IPS-18a (cell line): ENCODE measurements around the gene ARTN.

Source experiments
- H3K27ac ChIP-seq: one replicate; pipeline ENCODE4 v1.5.1; 2013; ENCODE audit warnings: low read length
- H3K27me3 ChIP-seq: one replicate; pipeline ENCODE4 v1.6.1; 2013; ENCODE audit warnings: mild to moderate bottlenecking, low read length; ENCODE audit not compliant: control insufficient read depth, insufficient read depth
- H3K36me3 ChIP-seq: one replicate; pipeline ENCODE4 v1.6.1; 2013; ENCODE audit warnings: low read depth, low read length; ENCODE audit not compliant: control insufficient read depth
- H3K4me1 ChIP-seq: one replicate; pipeline ENCODE4 v1.6.1; 2013; ENCODE audit warnings: low read depth, low read length; ENCODE audit not compliant: control insufficient read depth
- H3K4me3 ChIP-seq: one replicate; pipeline ENCODE4 v1.5.1; 2013; ENCODE audit warnings: low read length
- H3K9ac ChIP-seq: one replicate; pipeline ENCODE4 v1.6.1; 2013; ENCODE audit warnings: mild to moderate bottlenecking, low read length, moderate library complexity
- H3K9me3 ChIP-seq: one replicate; pipeline ENCODE4 v1.6.1; 2013; ENCODE audit warnings: low read depth, low read length; ENCODE audit not compliant: control insufficient read depth

The ARTN gene

GRCh38 chr1:43953361-43953760, 19.8 kb downstream of the ARTN start:
- no peak overlapping the region for H3K9ac ChIP-seq

GRCh38 chr1:43954036-43954435, 20.4 kb downstream of the ARTN start:
- H3K4me3 ChIP-seq, result no peak overlapping the region
- H3K36me3 ChIP-seq, result peaks cover 8% of the 10 kb centered on the region
- no peaks in the 10 kb centered on the region for H3K4me1 ChIP-seq
- no peaks in the 10 kb centered on the region for H3K9me3 ChIP-seq
- no peak overlapping the region for H3K27ac ChIP-seq
- no peaks in the 10 kb centered on the region for H3K27me3 ChIP-seq
- no peak overlapping the region for H3K9ac ChIP-seq

More at GRCh38 chr1:43953361-43953760, 19.8 kb downstream of the ARTN start:
- Histone ChIP-seq H3K9me3 (no peaks in the 10 kb centered on the region), H3K27me3 (no peaks in the 10 kb centered on the region), H3K4me3 (no peak overlapping the region), H3K36me3 (peaks cover 8% of the 10 kb centered on the region), H3K4me1 (no peaks in the 10 kb centered on the region), H3K27ac (no peak overlapping the region)

- no peaks in the 10 kb centered on the region for H3K9me3 ChIP-seq
- no peak overlapping the region for H3K27ac ChIP-seq
Observed at GRCh38 chr1:43956234-43956633, 22.6 kb downstream of the ARTN start.

GRCh38 chr1:43957407-43958040, 23.9 kb downstream of the ARTN start:
- no peak overlapping the region for H3K27ac ChIP-seq
- H3K9me3 ChIP-seq, result no peaks in the 10 kb centered on the region
- H3K36me3 ChIP-seq, result peaks cover 8% of the 10 kb centered on the region
- no peaks in the 10 kb centered on the region for H3K4me1 ChIP-seq
- H3K27me3 ChIP-seq, result no peaks in the 10 kb centered on the region
- no peak overlapping the region for H3K9ac ChIP-seq
- no peak overlapping the region for H3K4me3 ChIP-seq

More at GRCh38 chr1:43956234-43956633, 22.6 kb downstream of the ARTN start:
- H3K4me1 ChIP-seq, result no peaks in the 10 kb centered on the region
- no peaks in the 10 kb centered on the region for H3K27me3 ChIP-seq
- no peak overlapping the region for H3K9ac ChIP-seq
- H3K4me3 ChIP-seq, result no peak overlapping the region
- peaks cover 8% of the 10 kb centered on the region for H3K36me3 ChIP-seq

- Histone ChIP-seq H3K27ac (no peak overlapping the region), H3K36me3 (peaks cover 8% of the 10 kb centered on the region), H3K4me3 (no peak overlapping the region), H3K9me3 (no peaks in the 10 kb centered on the region), H3K9ac (no peak overlapping the region), H3K27me3 (no peaks in the 10 kb centered on the region), H3K4me1 (no peaks in the 10 kb centered on the region)
Observed at GRCh38 chr1:43958351-43959255, 25.0 kb downstream of the ARTN start.

- H3K27ac ChIP-seq, result no peak overlapping the region
- peaks cover 8% of the 10 kb centered on the region for H3K36me3 ChIP-seq
- H3K4me3 ChIP-seq, result no peak overlapping the region
- no peak overlapping the region for H3K9ac ChIP-seq
- no peaks in the 10 kb centered on the region for H3K4me1 ChIP-seq
- no peaks in the 10 kb centered on the region for H3K9me3 ChIP-seq
- H3K27me3 ChIP-seq, result no peaks in the 10 kb centered on the region
Observed at GRCh38 chr1:43960798-43961197, 27.2 kb downstream of the ARTN start.

GRCh38 chr1:43961692-43962091, 28.1 kb downstream of the ARTN start:
- H3K27me3 ChIP-seq, result no peaks in the 10 kb centered on the region
- H3K36me3 ChIP-seq, result peaks cover 8% of the 10 kb centered on the region
- H3K9me3 ChIP-seq, result no peaks in the 10 kb centered on the region
- H3K4me1 ChIP-seq, result no peaks in the 10 kb centered on the region
- H3K4me3 ChIP-seq, result no peak overlapping the region
- H3K9ac ChIP-seq, result no peak overlapping the region
- no peak overlapping the region for H3K27ac ChIP-seq

GRCh38 chr1:43962324-43962723, 28.7 kb downstream of the ARTN start:
- Histone ChIP-seq H3K27me3 (no peaks in the 10 kb centered on the region), H3K36me3 (peaks cover 7% of the 10 kb centered on the region), H3K9ac (no peak overlapping the region), H3K4me1 (no peaks in the 10 kb centered on the region), H3K4me3 (no peak overlapping the region), H3K27ac (no peak overlapping the region), H3K9me3 (no peaks in the 10 kb centered on the region)

- Histone ChIP-seq H3K4me1 (no peaks in the 10 kb centered on the region), H3K36me3 (peaks cover under 1% of the 10 kb centered on the region), H3K27ac (no peak overlapping the region), H3K9ac (no peak overlapping the region), H3K27me3 (no peaks in the 10 kb centered on the region), H3K9me3 (no peaks in the 10 kb centered on the region), H3K4me3 (no peak overlapping the region)
Observed at GRCh38 chr1:43963006-43963405, 29.4 kb downstream of the ARTN start.

- Histone ChIP-seq H3K4me1 (no peaks in the 10 kb centered on the region), H3K36me3 (no peaks in the 10 kb centered on the region)
Observed at GRCh38 chr1:43963890-43964289, 30.3 kb downstream of the ARTN start.

GRCh38 chr1:43965316-43965715, 31.7 kb downstream of the ARTN start:
- Histone ChIP-seq H3K9me3 (no peaks in the 10 kb centered on the region), H3K9ac (no peak overlapping the region), H3K27ac (no peak overlapping the region), H3K4me1 (peaks cover 3% of the 10 kb centered on the region), H3K4me3 (no peak overlapping the region), H3K36me3 (no peaks in the 10 kb centered on the region), H3K27me3 (no peaks in the 10 kb centered on the region)

More at GRCh38 chr1:43963890-43964289, 30.3 kb downstream of the ARTN start:
- Histone ChIP-seq H3K27ac (no peak overlapping the region), H3K9me3 (no peaks in the 10 kb centered on the region), H3K9ac (no peak overlapping the region), H3K4me3 (no peak overlapping the region), H3K27me3 (no peaks in the 10 kb centered on the region)
